Right lobe of liver (tissue), 4 donors: ENCODE results near the gene MYZAP.

Experiments used
- CTCF ChIP-seq, 4 donors: fragments of 200-600 bp in 3 of 4; fragments of 450-650 bp in 1 of 4; IDR thresholded peaks; one replicate each; pipeline versions ENCODE4 v1.5.1 to v1.8.0; 2016 to 2022; ENCODE audit warnings: antibody characterized with exemption in 4 of 4, mild to moderate bottlenecking in 2 of 4
- POLR2A ChIP-seq: fragments of 450-650 bp; IDR thresholded peaks from one replicate; pipeline ENCODE4 v1.6.1; 2017; ENCODE audit warnings: antibody characterized with exemption, mild to moderate bottlenecking
- donor health status: DM: no; HTN: no; CAD: no.
- donor health status: DM: no; HTN: no; CAD: no.
- donor health status: DM: no; HTN: yes; CAD: no.

DNA sequence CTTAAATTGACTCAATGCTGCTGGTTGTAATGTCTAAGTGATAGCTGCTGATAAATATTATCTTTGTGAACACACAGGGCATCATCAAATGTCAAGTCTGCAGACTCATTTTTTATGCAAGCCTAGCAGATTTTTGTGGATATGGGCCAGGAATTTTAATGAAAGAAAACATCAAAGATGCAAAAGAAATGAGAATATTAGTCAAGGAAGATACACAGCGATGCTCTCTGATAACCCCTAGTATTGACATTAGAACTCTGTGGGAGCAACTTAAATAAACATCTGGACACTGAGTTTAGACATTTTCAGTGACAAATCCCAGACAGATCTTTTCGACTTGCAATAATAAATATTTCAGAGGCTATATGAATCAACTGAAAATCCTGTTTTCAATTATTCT lies 143.2 kb downstream of the MYZAP start:
- TF ChIP-seq CTCF (IDR thresholded peaks at IDR 0.05) (no peak), POLR2A (no peak)
